Medulla oblongata (tissue), 1 donor: ENCODE measurements around the gene SLC25A30.

Experiments used
- DNase-seq: peaks from one replicate; pipeline ENCODE4 v3.0.0-alpha.2; 2015; ENCODE audit errors: extremely low spot score

SLC25A30 gene

GRCh38 chr13:45417790-45418534 is at the start of gene SLC25A30:
Gene SLC25A30, minus strand, starts transcription at chr13:45418373. Its CDS starts 6,948 bp downstream, at chr13:45411425.
- peak; percentile 90 for DNase-seq

- no peak for DNase-seq
Observed at GRCh38 chr13:45466359-45466758, 48.2 kb upstream of the SLC25A30 start.

- peak; percentile 98 for DNase-seq
Observed at GRCh38 chr13:45464687-45465453, 46.7 kb upstream of the SLC25A30 start, which contains the start of gene COG3. Gene COG3, plus strand, starts transcription at chr13:45464939. Its CDS starts 98 bp downstream, at chr13:45465037.

- DNase-seq: no peak
Observed at GRCh38 chr13:45464141-45464686, 46.0 kb upstream of the SLC25A30 start.

- DNase-seq: no peak
Observed at GRCh38 chr13:45456196-45456972, 38.2 kb upstream of the SLC25A30 start.

- DNase-seq: no peak
Observed at GRCh38 chr13:45454204-45454603, 36.0 kb upstream of the SLC25A30 start.

GRCh38 chr13:45451282-45451681 is 33.1 kb upstream of the SLC25A30 start:
- DNase-seq: no peak

- DNase-seq: no peak
Observed at GRCh38 chr13:45448965-45449559, 30.9 kb upstream of the SLC25A30 start.

- DNase-seq: no peak
Observed at GRCh38 chr13:45447050-45447661, 29.0 kb upstream of the SLC25A30 start.

- no peak for DNase-seq
Observed at GRCh38 chr13:45446181-45446580, 28.0 kb upstream of the SLC25A30 start.

- no peak for DNase-seq
Observed at GRCh38 chr13:45445053-45445452, 26.9 kb upstream of the SLC25A30 start.

- DNase-seq: no peak
Observed at GRCh38 chr13:45441633-45442032, 23.5 kb upstream of the SLC25A30 start.

GRCh38 chr13:45439781-45440462 is 21.7 kb upstream of the SLC25A30 start:
- DNase-seq: no peak

- DNase-seq: no peak
Observed at GRCh38 chr13:45439008-45439407, 20.8 kb upstream of the SLC25A30 start.

- no peak for DNase-seq
Observed at GRCh38 chr13:45437947-45438346, 19.8 kb upstream of the SLC25A30 start.

- no peak for DNase-seq
Observed at GRCh38 chr13:45436953-45437352, 18.8 kb upstream of the SLC25A30 start.

- DNase-seq: no peak
Observed at GRCh38 chr13:45436332-45436731, 18.2 kb upstream of the SLC25A30 start.

- DNase-seq: no peak
Observed at GRCh38 chr13:45434556-45435371, 16.6 kb upstream of the SLC25A30 start.

GRCh38 chr13:45433381-45433790 is 15.2 kb upstream of the SLC25A30 start:
- no peak for DNase-seq
